ENCODE measurements around the gene KBTBD4.

Gene KBTBD4
- 27.9 to 43.8 (median 38.4) reads per million in 3 donors for total RNA-seq

DNA sequence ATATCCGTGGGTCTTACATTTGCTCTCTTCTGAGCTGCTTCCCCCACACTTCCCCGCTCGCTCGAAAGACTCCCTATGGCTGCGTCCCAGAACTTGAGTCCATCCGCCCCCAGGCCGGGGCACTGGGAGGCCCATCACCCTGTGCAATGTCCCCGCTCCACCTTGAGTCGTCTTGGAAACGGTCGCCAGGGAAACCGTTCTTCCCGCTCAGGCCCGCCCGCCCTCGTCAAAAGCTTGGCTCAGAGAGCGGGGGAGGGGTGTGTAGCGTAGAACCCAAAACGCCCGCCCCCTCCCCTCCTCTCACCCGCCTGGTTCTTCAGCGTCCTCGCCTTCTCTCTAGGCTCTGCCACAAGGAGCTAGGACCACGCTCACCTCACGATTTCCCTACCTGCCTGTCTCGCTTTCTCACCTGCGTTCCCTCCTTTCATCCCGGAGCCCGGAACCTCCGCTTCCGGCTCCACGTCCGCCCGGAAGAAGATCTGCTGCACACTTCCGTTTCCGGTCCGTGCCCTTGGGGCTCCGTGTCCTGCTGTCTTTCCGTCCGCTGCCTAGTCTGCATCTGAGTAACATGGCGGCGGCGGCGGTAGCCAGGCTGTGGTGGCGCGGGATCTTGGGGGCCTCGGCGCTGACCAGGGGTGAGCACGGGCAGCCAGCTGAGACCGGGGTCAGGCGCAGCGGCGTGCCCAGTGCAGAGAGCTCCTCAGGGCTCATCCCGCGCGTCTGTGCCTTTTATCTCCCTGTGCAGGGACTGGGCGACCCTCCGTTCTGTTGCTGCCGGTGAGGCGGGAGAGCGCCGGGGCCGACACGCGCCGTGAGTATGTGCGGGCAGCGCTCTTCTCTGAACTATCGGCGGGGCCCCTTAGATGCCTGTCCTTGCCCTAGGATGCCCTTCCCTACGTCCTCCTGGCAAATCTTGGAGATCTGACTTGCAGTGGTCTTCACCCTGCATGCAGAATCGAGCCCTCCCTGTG, at the start of gene KBTBD4, which contains the start of gene NDUFS3:
Gene KBTBD4 (minus strand): TSS at position 447 of the 971 bp plus-strand sequence. CDS start 19 bp downstream, at position 428.
Gene NDUFS3 (plus strand): TSS at position 551 of the 971 bp plus-strand sequence. CDS start 18 bp downstream, at position 569.
- H3K4me1 ChIP-seq (ENCODE audit: control insufficient read depth, insufficient read depth, low read length, poor library complexity, severe bottlenecking): peaks cover 25% of the 10 kb centered on the region
- H3K27ac ChIP-seq (ENCODE audit: insufficient read depth, low read length, poor library complexity, severe bottlenecking): peak within 1 kb of the TSS; percentile 91
- peak; percentile 80 to 86 (median 81) for DNase-seq
- H3K36me3 ChIP-seq (ENCODE audit: control insufficient read depth, insufficient read depth, low read length): peaks cover 36% of the 10 kb centered on the region
- H3K4me3 ChIP-seq (ENCODE audit: insufficient read depth, low read depth, low read length, poor library complexity, severe bottlenecking): peak within 1 kb of the TSS; percentile 86
- H3K9me3 ChIP-seq (ENCODE audit: control insufficient read depth, low read length): no peaks in the 10 kb centered on the region
- no peaks in the 10 kb centered on the region for H3K27me3 ChIP-seq (replicated peaks; ENCODE audit: control insufficient read depth, insufficient read depth, low read length, poor library complexity, severe bottlenecking)

DNA sequence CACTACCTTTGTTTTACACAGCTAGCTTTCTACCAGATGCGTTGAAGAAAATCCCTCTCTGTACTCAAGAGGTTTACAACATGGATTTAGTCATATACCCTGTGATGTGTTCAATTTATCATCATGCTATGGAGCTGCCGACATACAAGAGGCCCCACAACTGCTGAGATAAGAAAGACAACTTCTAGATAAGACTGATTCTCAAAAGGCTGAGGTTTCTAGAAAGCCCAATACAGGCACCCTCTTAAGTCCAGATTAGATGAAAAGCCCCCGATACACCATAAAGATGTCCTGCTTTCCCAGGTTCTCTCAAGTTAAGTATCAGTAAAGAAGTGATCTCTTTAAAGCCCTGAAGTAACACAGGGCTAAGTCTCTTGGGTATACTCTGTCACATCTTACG, 49.3 kb upstream of the KBTBD4 start:
- Histone ChIP-seq H3K27me3 (replicated peaks; ENCODE audit: control insufficient read depth, insufficient read depth, low read length, poor library complexity, severe bottlenecking) (no peaks in the 10 kb centered on the region), H3K4me3 (ENCODE audit: insufficient read depth, low read depth, low read length, poor library complexity, severe bottlenecking) (no peak overlapping the region), H3K4me1 (ENCODE audit: control insufficient read depth, insufficient read depth, low read length, poor library complexity, severe bottlenecking) (no peaks in the 10 kb centered on the region), H3K36me3 (ENCODE audit: control insufficient read depth, insufficient read depth, low read length) (peaks cover 66% of the 10 kb centered on the region), H3K27ac (ENCODE audit: insufficient read depth, low read length, poor library complexity, severe bottlenecking) (no peak overlapping the region), H3K9me3 (ENCODE audit: control insufficient read depth, low read length) (no peaks in the 10 kb centered on the region)
- DNase-seq: no peak

GRCh38 chr11:47626234-47626633, 47.5 kb upstream of the KBTBD4 start:
- Histone ChIP-seq H3K36me3 (ENCODE audit: control insufficient read depth, insufficient read depth, low read length) (peaks cover 74% of the 10 kb centered on the region), H3K9me3 (ENCODE audit: control insufficient read depth, low read length) (no peaks in the 10 kb centered on the region), H3K4me1 (ENCODE audit: control insufficient read depth, insufficient read depth, low read length, poor library complexity, severe bottlenecking) (no peaks in the 10 kb centered on the region), H3K27ac (ENCODE audit: insufficient read depth, low read length, poor library complexity, severe bottlenecking) (no peak overlapping the region), H3K27me3 (replicated peaks; ENCODE audit: control insufficient read depth, insufficient read depth, low read length, poor library complexity, severe bottlenecking) (no peaks in the 10 kb centered on the region), H3K4me3 (ENCODE audit: insufficient read depth, low read depth, low read length, poor library complexity, severe bottlenecking) (no peak overlapping the region)
- DNase-seq: no peak

GRCh38 chr11:47620836-47621378, 42.1 kb upstream of the KBTBD4 start:
- H3K27me3 ChIP-seq (replicated peaks; ENCODE audit: control insufficient read depth, insufficient read depth, low read length, poor library complexity, severe bottlenecking): no peaks in the 10 kb centered on the region
- H3K9me3 ChIP-seq (ENCODE audit: control insufficient read depth, low read length): no peaks in the 10 kb centered on the region
- H3K36me3 ChIP-seq (ENCODE audit: control insufficient read depth, insufficient read depth, low read length): peaks cover 52% of the 10 kb centered on the region
- H3K27ac ChIP-seq (ENCODE audit: insufficient read depth, low read length, poor library complexity, severe bottlenecking): no peak overlapping the region
- no peak for DNase-seq
- no peak overlapping the region for H3K4me3 ChIP-seq (ENCODE audit: insufficient read depth, low read depth, low read length, poor library complexity, severe bottlenecking)
- H3K4me1 ChIP-seq (ENCODE audit: control insufficient read depth, insufficient read depth, low read length, poor library complexity, severe bottlenecking): no peaks in the 10 kb centered on the region

DNA sequence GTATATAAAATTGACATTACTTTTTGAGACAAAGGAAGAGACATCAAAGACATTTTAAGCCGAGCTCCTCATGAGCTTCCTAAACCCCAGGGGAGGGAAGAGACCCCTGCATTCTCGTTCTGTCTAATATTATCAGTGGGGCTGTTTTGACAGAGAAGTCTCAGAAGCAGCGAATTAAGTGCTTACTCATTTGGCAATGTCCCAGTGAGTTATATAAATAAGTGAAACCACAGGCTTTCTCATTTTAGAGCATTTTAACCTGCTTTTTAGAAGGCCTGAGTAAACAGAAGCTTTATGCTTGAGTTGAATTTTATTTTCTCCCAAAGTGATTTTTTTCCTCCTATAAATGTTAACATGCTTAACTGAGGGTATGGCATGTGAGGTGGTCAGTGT, 38.6 kb upstream of the KBTBD4 start:
- no peak overlapping the region for H3K27ac ChIP-seq (ENCODE audit: insufficient read depth, low read length, poor library complexity, severe bottlenecking)
- H3K9me3 ChIP-seq (ENCODE audit: control insufficient read depth, low read length): no peaks in the 10 kb centered on the region
- H3K4me3 ChIP-seq (ENCODE audit: insufficient read depth, low read depth, low read length, poor library complexity, severe bottlenecking): no peak overlapping the region
- H3K4me1 ChIP-seq (ENCODE audit: control insufficient read depth, insufficient read depth, low read length, poor library complexity, severe bottlenecking): no peaks in the 10 kb centered on the region
- H3K36me3 ChIP-seq (ENCODE audit: control insufficient read depth, insufficient read depth, low read length): peaks cover 33% of the 10 kb centered on the region
- no peaks in the 10 kb centered on the region for H3K27me3 ChIP-seq (replicated peaks; ENCODE audit: control insufficient read depth, insufficient read depth, low read length, poor library complexity, severe bottlenecking)
- no peak for DNase-seq

GRCh38 chr11:47616726-47617416, 38.1 kb upstream of the KBTBD4 start:
- no peak for DNase-seq
- no peaks in the 10 kb centered on the region for H3K4me1 ChIP-seq (ENCODE audit: control insufficient read depth, insufficient read depth, low read length, poor library complexity, severe bottlenecking)
- no peak overlapping the region for H3K27ac ChIP-seq (ENCODE audit: insufficient read depth, low read length, poor library complexity, severe bottlenecking)
- peaks cover 28% of the 10 kb centered on the region for H3K36me3 ChIP-seq (ENCODE audit: control insufficient read depth, insufficient read depth, low read length)
- no peak overlapping the region for H3K4me3 ChIP-seq (ENCODE audit: insufficient read depth, low read depth, low read length, poor library complexity, severe bottlenecking)
- H3K9me3 ChIP-seq (ENCODE audit: control insufficient read depth, low read length): no peaks in the 10 kb centered on the region
- H3K27me3 ChIP-seq (replicated peaks; ENCODE audit: control insufficient read depth, insufficient read depth, low read length, poor library complexity, severe bottlenecking): no peaks in the 10 kb centered on the region

- no peak overlapping the region for H3K4me3 ChIP-seq (ENCODE audit: insufficient read depth, low read depth, low read length, poor library complexity, severe bottlenecking)
- no peak for DNase-seq
- no peaks in the 10 kb centered on the region for H3K9me3 ChIP-seq (ENCODE audit: control insufficient read depth, low read length)
- no peak overlapping the region for H3K27ac ChIP-seq (ENCODE audit: insufficient read depth, low read length, poor library complexity, severe bottlenecking)
- no peaks in the 10 kb centered on the region for H3K27me3 ChIP-seq (replicated peaks; ENCODE audit: control insufficient read depth, insufficient read depth, low read length, poor library complexity, severe bottlenecking)
- H3K4me1 ChIP-seq (ENCODE audit: control insufficient read depth, insufficient read depth, low read length, poor library complexity, severe bottlenecking): no peaks in the 10 kb centered on the region
- peaks cover 21% of the 10 kb centered on the region for H3K36me3 ChIP-seq (ENCODE audit: control insufficient read depth, insufficient read depth, low read length)
Observed at GRCh38 chr11:47615249-47615648, 36.5 kb upstream of the KBTBD4 start.

- Histone ChIP-seq H3K27me3 (replicated peaks; ENCODE audit: control insufficient read depth, insufficient read depth, low read length, poor library complexity, severe bottlenecking) (no peaks in the 10 kb centered on the region), H3K9me3 (ENCODE audit: control insufficient read depth, low read length) (no peaks in the 10 kb centered on the region), H3K27ac (ENCODE audit: insufficient read depth, low read length, poor library complexity, severe bottlenecking) (no peak overlapping the region), H3K36me3 (ENCODE audit: control insufficient read depth, insufficient read depth, low read length) (peaks cover 5% of the 10 kb centered on the region), H3K4me1 (ENCODE audit: control insufficient read depth, insufficient read depth, low read length, poor library complexity, severe bottlenecking) (no peaks in the 10 kb centered on the region), H3K4me3 (ENCODE audit: insufficient read depth, low read depth, low read length, poor library complexity, severe bottlenecking) (no peak overlapping the region)
- DNase-seq: no peak
Observed at GRCh38 chr11:47611348-47611794, 32.6 kb upstream of the KBTBD4 start.

DNA sequence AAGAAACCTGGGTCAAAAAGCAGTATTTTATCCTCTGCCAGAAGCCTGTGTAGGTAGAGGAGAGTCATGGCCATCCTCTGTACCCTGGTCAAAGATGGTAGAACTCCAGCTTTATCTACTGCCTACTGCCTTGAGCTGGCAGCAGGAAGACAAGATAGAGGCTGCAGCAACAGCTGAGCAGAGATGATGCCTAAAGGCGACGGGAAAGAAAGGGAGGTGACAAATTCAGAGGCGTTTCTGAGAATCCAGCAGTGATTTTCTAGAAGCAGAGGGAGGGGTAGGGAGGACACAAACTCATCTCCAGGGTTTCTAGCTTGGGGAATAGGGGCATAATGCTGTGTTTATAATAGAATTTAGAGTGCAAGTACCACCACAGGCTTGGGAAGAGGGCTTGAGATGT, 30.9 kb upstream of the KBTBD4 start:
- no peaks in the 10 kb centered on the region for H3K9me3 ChIP-seq (ENCODE audit: control insufficient read depth, low read length)
- no peaks in the 10 kb centered on the region for H3K27me3 ChIP-seq (replicated peaks; ENCODE audit: control insufficient read depth, insufficient read depth, low read length, poor library complexity, severe bottlenecking)
- DNase-seq: no peak
- no peak overlapping the region for H3K27ac ChIP-seq (ENCODE audit: insufficient read depth, low read length, poor library complexity, severe bottlenecking)
- H3K36me3 ChIP-seq (ENCODE audit: control insufficient read depth, insufficient read depth, low read length): peaks cover 5% of the 10 kb centered on the region
- no peak overlapping the region for H3K4me3 ChIP-seq (ENCODE audit: insufficient read depth, low read depth, low read length, poor library complexity, severe bottlenecking)
- no peaks in the 10 kb centered on the region for H3K4me1 ChIP-seq (ENCODE audit: control insufficient read depth, insufficient read depth, low read length, poor library complexity, severe bottlenecking)

All from effector memory CD4-positive, alpha-beta T cell (primary cell).